ENCODE data around the gene HCCS.

GRCh38 chrX:11105080-11105479 is 6.1 kb upstream of the HCCS start:
- TF ChIP-seq POLR2AphosphoS5 (IDR thresholded peaks at IDR 0.05; ENCODE audit: low read depth, low read length) (no peak), REST (IDR thresholded peaks at IDR 0.05; ENCODE audit: insufficient read depth in 1 of 2, low read depth in 2 of 2, low read length in 2 of 2) (no peak), TAF1 (IDR thresholded peaks at IDR 0.05; ENCODE audit: borderline replicate concordance, insufficient read depth, low read length) (no peak)

Measured in PFSK-1 (cell line).